ENCODE measurements around the gene SLC27A2. TPM values are rescaled to one million over a fixed set of nuclear protein-coding genes. Genes with fewer than 3 reads are reported as not detected.

SLC27A2 gene
- total RNA-seq, 1 experiment from 2014 or later = 7.0 TPM

DNA sequence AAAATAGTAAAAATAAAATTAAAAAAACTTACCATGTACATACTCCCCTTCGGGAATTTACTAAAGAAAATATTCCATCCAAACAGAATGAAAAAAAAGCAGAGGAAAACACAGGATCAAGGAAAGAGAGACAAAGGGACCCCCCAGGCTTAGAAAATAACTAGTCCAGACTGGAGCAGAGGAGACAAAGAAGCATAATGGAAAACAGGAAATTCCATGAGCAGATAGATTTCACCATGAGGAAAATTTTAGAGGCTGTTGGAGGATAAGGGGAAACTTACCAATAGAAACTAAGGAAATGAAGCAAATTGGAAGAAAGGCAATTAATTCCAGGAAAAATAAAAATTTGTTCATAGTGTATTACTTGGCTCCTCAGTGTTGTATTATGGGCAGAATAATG, 36.7 kb downstream of the SLC27A2 start:
- Histone ChIP-seq H4K91ac (ENCODE audit: insufficient read length, low read depth, low read length) (no peak overlapping the region), H3K14ac (ENCODE audit: insufficient read depth, low read length) (no peak overlapping the region), H3K18ac (ENCODE audit: insufficient read length, low read depth, low read length) (no peak overlapping the region), H3K27me3 (ENCODE audit: insufficient read depth, low read length) (no peaks in the 10 kb centered on the region), H3K4me2 (ENCODE audit: insufficient read depth, insufficient read length, low read length) (no peak overlapping the region), H3K23me2 (ENCODE audit: insufficient read length, low read depth, low read length, poor library complexity, severe bottlenecking) (no peaks in the 10 kb centered on the region), H2AFZ (ENCODE audit: low read length) (no peak overlapping the region), H3K4ac (ENCODE audit: low read depth, low read length) (no peak overlapping the region), H4K20me1 (ENCODE audit: control insufficient read depth, insufficient read depth, insufficient read length) (no peaks in the 10 kb centered on the region), H2BK5ac (ENCODE audit: insufficient read length, low read length) (no peak overlapping the region), H3K9ac (ENCODE audit: extremely low read depth, insufficient read length, low read length) (no peak overlapping the region), H2BK20ac (ENCODE audit: low read depth, low read length, poor library complexity, severe bottlenecking) (no peak overlapping the region), H3K23ac (ENCODE audit: insufficient read length, low read depth, low read length) (no peak overlapping the region), H3K9me3 (ENCODE audit: control insufficient read depth, low read depth, low read length) (no peaks in the 10 kb centered on the region), H2BK120ac (ENCODE audit: low read depth, low read length, poor library complexity, severe bottlenecking) (no peak overlapping the region), H4K8ac (replicated peaks; ENCODE audit: insufficient read length, low read depth, low read length) (no peak overlapping the region), H3T11ph (ENCODE audit: low read length) (no peak overlapping the region), H3K79me2 (ENCODE audit: insufficient read depth, low read length) (no peaks in the 10 kb centered on the region), H2AK5ac (ENCODE audit: insufficient read length, low read length) (no peak overlapping the region), H3K27ac (ENCODE audit: insufficient read length, low read depth, low read length) (no peak overlapping the region), H3K4me1 (ENCODE audit: insufficient read depth, low read length) (no peaks in the 10 kb centered on the region), H3K56ac (ENCODE audit: insufficient read length, low read depth, low read length) (no peak overlapping the region), H4K5ac (ENCODE audit: insufficient read length, low read depth, low read length) (no peak overlapping the region), H2BK12ac (ENCODE audit: insufficient read length, low read depth, low read length) (no peak overlapping the region), H2BK15ac (ENCODE audit: low read depth, low read length) (no peak overlapping the region), H3K79me1 (ENCODE audit: insufficient read depth, low read depth, low read length, poor library complexity, severe bottlenecking) (no peaks in the 10 kb centered on the region)
- H3K4me3 Mint-ChIP-seq = no peak overlapping the region
- H3K27ac Mint-ChIP-seq = no peak overlapping the region; a peak in 1 of 7 replicates
- DNase-seq = no peak
- no peaks in the 10 kb centered on the region for H3K27me3 Mint-ChIP-seq (ENCODE audit: low read depth)
- H3K36me3 Mint-ChIP-seq (ENCODE audit: insufficient read depth in 1 of 3, low read depth in 3 of 3) = no peaks in the 10 kb centered on the region; a peak in 2 of 7 replicates
- peaks cover 2 to 3% of the 10 kb centered on the region in 2 experiments; a peak in 1 of 5 replicates for H3K9me3 Mint-ChIP-seq
- no CpG with 5 or more reads among the region's 1 CpG for WGBS (ENCODE audit: extremely low coverage, insufficient read length, low lambda C conversion rate)
- TF ChIP-seq, protein P1, sequence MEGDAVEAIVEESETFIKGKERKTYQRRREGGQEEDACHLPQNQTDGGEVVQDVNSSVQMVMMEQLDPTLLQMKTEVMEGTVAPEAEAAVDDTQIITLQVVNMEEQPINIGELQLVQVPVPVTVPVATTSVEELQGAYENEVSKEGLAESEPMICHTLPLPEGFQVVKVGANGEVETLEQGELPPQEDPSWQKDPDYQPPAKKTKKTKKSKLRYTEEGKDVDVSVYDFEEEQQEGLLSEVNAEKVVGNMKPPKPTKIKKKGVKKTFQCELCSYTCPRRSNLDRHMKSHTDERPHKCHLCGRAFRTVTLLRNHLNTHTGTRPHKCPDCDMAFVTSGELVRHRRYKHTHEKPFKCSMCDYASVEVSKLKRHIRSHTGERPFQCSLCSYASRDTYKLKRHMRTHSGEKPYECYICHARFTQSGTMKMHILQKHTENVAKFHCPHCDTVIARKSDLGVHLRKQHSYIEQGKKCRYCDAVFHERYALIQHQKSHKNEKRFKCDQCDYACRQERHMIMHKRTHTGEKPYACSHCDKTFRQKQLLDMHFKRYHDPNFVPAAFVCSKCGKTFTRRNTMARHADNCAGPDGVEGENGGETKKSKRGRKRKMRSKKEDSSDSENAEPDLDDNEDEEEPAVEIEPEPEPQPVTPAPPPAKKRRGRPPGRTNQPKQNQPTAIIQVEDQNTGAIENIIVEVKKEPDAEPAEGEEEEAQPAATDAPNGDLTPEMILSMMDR (conservative IDR thresholded peaks at IDR 0.05) = no peak
- H3K4me1 Mint-ChIP-seq = no peaks in the 10 kb centered on the region

All from H9 (cell line).